ENCODE measurements around the gene NIP7. TPM values are rescaled to one million over a fixed set of nuclear protein-coding genes. Genes with fewer than 3 reads are reported as not detected.

Gene NIP7
- total RNA-seq (2022; extraction: Qiagen RNA extraction; ENCODE audit: low read depth) = 52.3 to 63.4 TPM (median 55.8 TPM) in 5 replicates

GRCh38 chr16:69339289-69340094, at the start of gene NIP7, which contains the start of gene COG8:
NIP7 (plus strand) TSS chr16:69339772; CDS start chr16:69339830, 58 bp downstream.
COG8 (minus strand) TSS chr16:69339564; CDS start chr16:69339552, 12 bp downstream.

GRCh38 chr16:69310653-69311532, 28.7 kb upstream of the NIP7 start, which contains the start of gene VPS4A:
VPS4A (plus strand) TSS chr16:69311350; CDS start chr16:69311512, 162 bp downstream.

GRCh38 chr16:69330286-69331109, 9.1 kb upstream of the NIP7 start, which contains the start of gene PDF:
PDF (minus strand) TSS chr16:69330588; CDS start chr16:69330570, 18 bp downstream.

GRCh38 chr16:69351309-69352027, 11.9 kb downstream of the NIP7 start, which contains the start of gene TMED6:
TMED6 (minus strand) TSS chr16:69351786; CDS start chr16:69351753, 33 bp downstream.

Other genes starting within 250 kb of the NIP7 start
- gene HAS3, start 234.1 kb upstream of the NIP7 start, total RNA-seq (2022; extraction: Qiagen RNA extraction; ENCODE audit: low read depth) = 42.9 to 52.7 TPM (median 46.3 TPM) in 5 replicates
- 102 to 124 TPM (median 119 TPM) in 5 replicates for gene CHTF8, start 207.2 kb upstream of the NIP7 start, total RNA-seq (2022; extraction: Qiagen RNA extraction; ENCODE audit: low read depth)
- 80.3 to 86.0 TPM (median 84.1 TPM) in 5 replicates for gene UTP4, start 207.1 kb upstream of the NIP7 start, total RNA-seq (2022; extraction: Qiagen RNA extraction; ENCODE audit: low read depth)
- 5.7 to 8.5 TPM (median 8.4 TPM) in 5 replicates for gene SNTB2, start 152.6 kb upstream of the NIP7 start, total RNA-seq (2022; extraction: Qiagen RNA extraction; ENCODE audit: low read depth)
- 28.4 to 33.4 TPM (median 31.4 TPM) in 5 replicates for gene VPS4A, start 28.4 kb upstream of the NIP7 start, total RNA-seq (2022; extraction: Qiagen RNA extraction; ENCODE audit: low read depth)
- 26.6 to 38.9 TPM (median 37.0 TPM) in 5 replicates for gene PDF, start 9.2 kb upstream of the NIP7 start, total RNA-seq (2022; extraction: Qiagen RNA extraction; ENCODE audit: low read depth)
- gene COG8, start 208 bp upstream of the NIP7 start, total RNA-seq (2022; extraction: Qiagen RNA extraction; ENCODE audit: low read depth) = 20.4 to 27.1 TPM (median 26.7 TPM) in 5 replicates
- not detected in 5 replicates for gene TMED6, start 12.0 kb downstream of the NIP7 start, total RNA-seq (2022; extraction: Qiagen RNA extraction; ENCODE audit: low read depth)
- 20.3 to 24.1 TPM (median 22.7 TPM) in 5 replicates for gene TERF2, start 46.2 kb downstream of the NIP7 start, total RNA-seq (2022; extraction: Qiagen RNA extraction; ENCODE audit: low read depth)
- 210 to 242 TPM (median 233 TPM) in 5 replicates for gene CYB5B, start 84.8 kb downstream of the NIP7 start, total RNA-seq (2022; extraction: Qiagen RNA extraction; ENCODE audit: low read depth)
- gene NFAT5, start 226.2 kb downstream of the NIP7 start, total RNA-seq (2022; extraction: Qiagen RNA extraction; ENCODE audit: low read depth) = 3.5 to 8.0 TPM (median 6.1 TPM) in 5 replicates